ENCODE results near the gene MRGPRD. TPM values are rescaled to one million over a fixed set of nuclear protein-coding genes. Genes with fewer than 3 reads are reported as not detected.

The MRGPRD gene
- polyA plus RNA-seq, 6 donors from 2014 or later, result not detected

GRCh38 chr11:68939583-68940555 lies 40.9 kb downstream of the MRGPRD start:
- ATAC-seq (ENCODE audit: low read depth in 2 of 2), result no peak
- Mint-ChIP-seq H3K9me3 (no peaks in the 10 kb centered on the region), H3K36me3 (peaks cover 0 to 18% of the 10 kb centered on the region in 2 donors), H3K27me3 (no peaks in the 10 kb centered on the region), H3K4me3 (no peak overlapping the region), H3K27ac (no peak overlapping the region), H3K4me1 (peaks cover 0 to 6% (median 0%) of the 10 kb centered on the region in 3 donors)
- DNase-seq, result no peak

GRCh38 chr11:68938816-68939582 lies 41.8 kb downstream of the MRGPRD start:
- H3K4me3 Mint-ChIP-seq, result no peak overlapping the region
- H3K9me3 Mint-ChIP-seq, result no peaks in the 10 kb centered on the region
- ATAC-seq (ENCODE audit: low read depth in 2 of 2) (no peak), DNase-seq (no peak)
- H3K4me1 Mint-ChIP-seq, result peaks cover 0 to 6% (median 0%) of the 10 kb centered on the region in 3 donors
- H3K27me3 Mint-ChIP-seq, result no peaks in the 10 kb centered on the region
- peaks cover 0 to 18% of the 10 kb centered on the region in 2 donors for H3K36me3 Mint-ChIP-seq
- no peak overlapping the region for H3K27ac Mint-ChIP-seq

- Mint-ChIP-seq H3K27me3 (no peaks in the 10 kb centered on the region), H3K4me1 (peaks cover 0 to 6% (median 0%) of the 10 kb centered on the region in 3 donors), H3K36me3 (peaks cover 0 to 18% of the 10 kb centered on the region in 2 donors), H3K4me3 (no peak overlapping the region), H3K9me3 (no peaks in the 10 kb centered on the region), H3K27ac (peak overlapping the region in 1 of 6 donors; percentile 30)
- no peak for DNase-seq
- no peak for ATAC-seq (ENCODE audit: low read depth in 2 of 2)
Measured at GRCh38 chr11:68938088-68938487, 42.7 kb downstream of the MRGPRD start.

- Mint-ChIP-seq H3K4me1 (peaks cover 0 to 6% (median 0%) of the 10 kb centered on the region in 3 donors), H3K27ac (peak overlapping the region in 1 of 6 donors; percentile 38), H3K4me3 (no peak overlapping the region), H3K36me3 (peaks cover 0 to 19% of the 10 kb centered on the region in 2 donors), H3K27me3 (no peaks in the 10 kb centered on the region), H3K9me3 (no peaks in the 10 kb centered on the region)
- no peak for DNase-seq
- no peak for ATAC-seq (ENCODE audit: low read depth in 2 of 2)
Measured at GRCh38 chr11:68936676-68937620, 43.8 kb downstream of the MRGPRD start.

GRCh38 chr11:68936358-68936636 lies 44.5 kb downstream of the MRGPRD start:
- H3K36me3 Mint-ChIP-seq, result peaks cover 0 to 26% of the 10 kb centered on the region in 2 donors
- ATAC-seq (ENCODE audit: low read depth in 2 of 2), result no peak
- H3K4me1 Mint-ChIP-seq, result peaks cover 0 to 6% (median 0%) of the 10 kb centered on the region in 3 donors
- DNase-seq, result no peak
- H3K27ac Mint-ChIP-seq, result no peak overlapping the region
- H3K9me3 Mint-ChIP-seq, result no peaks in the 10 kb centered on the region
- H3K4me3 Mint-ChIP-seq, result no peak overlapping the region
- H3K27me3 Mint-ChIP-seq, result no peaks in the 10 kb centered on the region

- no peaks in the 10 kb centered on the region for H3K9me3 Mint-ChIP-seq
- H3K4me1 Mint-ChIP-seq, result peaks cover 0 to 3% (median 0%) of the 10 kb centered on the region in 3 donors
- H3K27me3 Mint-ChIP-seq, result no peaks in the 10 kb centered on the region
- no peak for DNase-seq
- H3K27ac Mint-ChIP-seq, result no peak overlapping the region
- no peak overlapping the region for H3K4me3 Mint-ChIP-seq
- ATAC-seq (ENCODE audit: low read depth in 2 of 2), result no peak
- peaks cover 0 to 21% of the 10 kb centered on the region in 2 donors for H3K36me3 Mint-ChIP-seq
Measured at GRCh38 chr11:68935516-68936357, 45.0 kb downstream of the MRGPRD start.

GRCh38 chr11:68935066-68935465 lies 45.7 kb downstream of the MRGPRD start:
- H3K4me1 Mint-ChIP-seq, result peaks cover 0 to 5% (median 0%) of the 10 kb centered on the region in 3 donors
- DNase-seq, result no peak
- H3K9me3 Mint-ChIP-seq, result no peaks in the 10 kb centered on the region
- no peak for ATAC-seq (ENCODE audit: low read depth in 2 of 2)
- H3K4me3 Mint-ChIP-seq, result no peak overlapping the region
- H3K27ac Mint-ChIP-seq, result no peak overlapping the region
- H3K27me3 Mint-ChIP-seq, result no peaks in the 10 kb centered on the region
- H3K36me3 Mint-ChIP-seq, result peaks cover 6 to 21% of the 10 kb centered on the region in 2 donors

- no peak overlapping the region for H3K27ac Mint-ChIP-seq
- H3K9me3 Mint-ChIP-seq, result no peaks in the 10 kb centered on the region
- H3K4me1 Mint-ChIP-seq, result peaks cover 0 to 6% (median 0%) of the 10 kb centered on the region in 3 donors
- DNase-seq, result no peak
- H3K36me3 Mint-ChIP-seq, result peaks cover 7 to 24% of the 10 kb centered on the region in 2 donors
- no peak overlapping the region for H3K4me3 Mint-ChIP-seq
- H3K27me3 Mint-ChIP-seq, result no peaks in the 10 kb centered on the region
- ATAC-seq (ENCODE audit: low read depth in 2 of 2), result no peak
Measured at GRCh38 chr11:68934666-68935065, 46.1 kb downstream of the MRGPRD start.

GRCh38 chr11:68934321-68934645 lies 46.5 kb downstream of the MRGPRD start:
- H3K9me3 Mint-ChIP-seq, result no peaks in the 10 kb centered on the region
- no peak for DNase-seq
- H3K4me3 Mint-ChIP-seq, result no peak overlapping the region
- H3K27ac Mint-ChIP-seq, result no peak overlapping the region
- ATAC-seq (ENCODE audit: low read depth in 2 of 2), result no peak
- peaks cover 0 to 6% (median 0%) of the 10 kb centered on the region in 3 donors for H3K4me1 Mint-ChIP-seq
- peaks cover 7 to 24% of the 10 kb centered on the region in 2 donors for H3K36me3 Mint-ChIP-seq
- H3K27me3 Mint-ChIP-seq, result no peaks in the 10 kb centered on the region

GRCh38 chr11:68933605-68934320 lies 47.0 kb downstream of the MRGPRD start:
- no peak overlapping the region for H3K4me3 Mint-ChIP-seq
- H3K27ac Mint-ChIP-seq, result no peak overlapping the region
- DNase-seq (no peak), ATAC-seq (ENCODE audit: low read depth in 2 of 2) (no peak)
- H3K27me3 Mint-ChIP-seq, result no peaks in the 10 kb centered on the region
- H3K36me3 Mint-ChIP-seq, result peaks cover 7 to 20% of the 10 kb centered on the region in 2 donors
- H3K4me1 Mint-ChIP-seq, result peaks cover 0 to 6% (median 0%) of the 10 kb centered on the region in 3 donors
- no peaks in the 10 kb centered on the region for H3K9me3 Mint-ChIP-seq

GRCh38 chr11:68932933-68933577 lies 47.7 kb downstream of the MRGPRD start:
- DNase-seq, result no peak
- no peak overlapping the region for H3K4me3 Mint-ChIP-seq
- no peak for ATAC-seq (ENCODE audit: low read depth in 2 of 2)
- no peak overlapping the region for H3K27ac Mint-ChIP-seq
- peaks cover 8 to 17% of the 10 kb centered on the region in 2 donors for H3K36me3 Mint-ChIP-seq
- peaks cover 0 to 6% (median 0%) of the 10 kb centered on the region in 3 donors for H3K4me1 Mint-ChIP-seq
- H3K9me3 Mint-ChIP-seq, result no peaks in the 10 kb centered on the region
- H3K27me3 Mint-ChIP-seq, result no peaks in the 10 kb centered on the region
